Gastrocnemius medialis (tissue), 4 donors: Measurements from ENCODE around the gene SGCE.

Source experiments
- POLR2A ChIP-seq, 2 donors: fragments of 450-650 bp; IDR thresholded peaks; one replicate each; pipeline ENCODE4 v1.6.1; 2017; ENCODE audit warnings: antibody characterized with exemption in 2 of 2, mild to moderate bottlenecking in 2 of 2, moderate library complexity in 2 of 2
- TF ChIP-seq, protein P1 (sequence below), 5 experiments: fragments of 450-650 bp in 3 of 5; fragments of 200-600 bp in 2 of 5; sonication (generic) in 2 of 5; IDR thresholded peaks in 4 of 5; conservative IDR thresholded peaks in 1 of 5; 1 replicate in 4 of 5; 2 replicates in 1 of 5; pipeline ENCODE4 v1.5.1; 2016 to 2019; ENCODE audit warnings: antibody characterized with exemption in 5 of 5, mild to moderate bottlenecking in 3 of 5, moderate library complexity in 3 of 5

DNA sequence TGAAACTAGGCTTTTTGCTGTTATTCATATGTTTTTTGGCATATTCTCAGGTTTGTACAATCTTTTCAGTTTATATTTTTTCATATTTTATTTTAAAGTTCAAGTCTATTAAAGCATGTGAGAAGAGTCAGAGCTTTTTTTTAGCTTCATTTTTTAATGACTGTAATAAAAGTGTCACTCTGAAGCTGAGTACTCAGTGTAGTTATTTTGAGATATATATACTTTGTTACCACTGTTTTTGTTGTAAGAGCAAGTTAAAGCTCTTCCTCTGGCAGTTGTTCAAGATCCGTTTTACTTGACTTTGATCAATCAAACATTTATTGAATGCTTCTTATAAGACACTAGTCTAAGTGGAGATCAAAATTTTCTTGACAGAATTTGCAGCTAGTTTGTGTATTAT lies 108.8 kb downstream of the SGCE start:
- no peak for TF ChIP-seq POLR2A (IDR thresholded peaks at IDR 0.05)
- TF ChIP-seq, protein P1, sequence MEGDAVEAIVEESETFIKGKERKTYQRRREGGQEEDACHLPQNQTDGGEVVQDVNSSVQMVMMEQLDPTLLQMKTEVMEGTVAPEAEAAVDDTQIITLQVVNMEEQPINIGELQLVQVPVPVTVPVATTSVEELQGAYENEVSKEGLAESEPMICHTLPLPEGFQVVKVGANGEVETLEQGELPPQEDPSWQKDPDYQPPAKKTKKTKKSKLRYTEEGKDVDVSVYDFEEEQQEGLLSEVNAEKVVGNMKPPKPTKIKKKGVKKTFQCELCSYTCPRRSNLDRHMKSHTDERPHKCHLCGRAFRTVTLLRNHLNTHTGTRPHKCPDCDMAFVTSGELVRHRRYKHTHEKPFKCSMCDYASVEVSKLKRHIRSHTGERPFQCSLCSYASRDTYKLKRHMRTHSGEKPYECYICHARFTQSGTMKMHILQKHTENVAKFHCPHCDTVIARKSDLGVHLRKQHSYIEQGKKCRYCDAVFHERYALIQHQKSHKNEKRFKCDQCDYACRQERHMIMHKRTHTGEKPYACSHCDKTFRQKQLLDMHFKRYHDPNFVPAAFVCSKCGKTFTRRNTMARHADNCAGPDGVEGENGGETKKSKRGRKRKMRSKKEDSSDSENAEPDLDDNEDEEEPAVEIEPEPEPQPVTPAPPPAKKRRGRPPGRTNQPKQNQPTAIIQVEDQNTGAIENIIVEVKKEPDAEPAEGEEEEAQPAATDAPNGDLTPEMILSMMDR (IDR thresholded peaks at IDR 0.05 in 4 of 5, conservative IDR thresholded peaks at IDR 0.05 in 1 of 5): no peak
